Measurements from ENCODE around the gene MYO1G. TPM values are rescaled to one million over a fixed set of nuclear protein-coding genes. Genes with fewer than 3 reads are reported as not detected.
"Not testable (repeated sequence)": the region's sequence is repeated elsewhere in the genome, so short reads cannot be mapped to it uniquely, and the experiment has no call there.

Gene MYO1G
- total RNA-seq, 1 donor from 2014 or later: 403 TPM

DNA sequence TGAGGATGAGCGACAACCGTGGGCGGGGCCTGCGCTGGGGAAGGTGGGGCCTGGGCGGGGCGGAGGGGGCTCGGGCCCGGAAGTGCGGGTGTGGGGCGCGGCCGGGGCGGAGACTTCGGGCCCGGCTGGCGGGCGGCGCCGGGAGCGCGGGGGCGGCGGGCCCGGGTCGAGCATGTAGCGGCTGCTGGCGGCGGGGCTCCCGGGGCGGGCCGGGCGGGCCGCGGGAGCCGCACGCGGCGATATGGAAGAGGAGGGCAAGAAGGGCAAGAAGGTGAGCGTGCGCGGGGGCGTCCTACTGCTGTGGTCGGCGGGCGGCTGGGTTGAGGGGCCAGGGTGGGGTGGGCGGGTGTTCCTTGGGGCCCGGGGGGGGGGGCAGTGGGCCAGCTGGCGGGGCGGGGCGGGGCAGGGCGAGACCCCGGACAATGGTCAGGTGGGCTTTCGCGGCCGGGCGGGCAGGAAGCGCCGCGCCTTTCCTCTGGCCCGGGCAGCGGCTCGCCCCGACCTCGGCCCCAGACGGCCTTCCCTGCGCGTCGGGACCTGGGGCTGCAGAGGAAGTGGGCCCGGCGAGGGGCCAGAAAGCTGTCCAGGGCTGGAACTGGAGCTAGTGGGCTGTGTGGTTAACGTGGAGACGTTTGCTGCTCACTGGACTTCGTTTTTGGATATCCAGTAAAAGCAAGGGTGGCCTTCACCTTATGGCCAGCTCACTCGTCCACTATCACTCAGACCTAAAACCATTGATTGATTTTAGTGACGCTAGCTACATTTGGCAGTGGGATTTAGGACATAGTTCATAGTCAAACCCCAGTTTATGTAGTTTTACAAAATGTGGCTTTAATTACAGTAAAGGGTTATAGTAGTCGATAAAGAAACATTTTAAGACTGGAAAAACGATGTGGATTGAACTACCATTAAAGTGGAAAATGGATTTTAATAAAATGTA is 21.5 kb upstream of the MYO1G start, which contains the start of gene CCM2:
TSS of gene CCM2 (plus strand) at position 109 of the 940 bp plus-strand sequence. CDS start at position 242, 133 bp downstream.
- intact Hi-C loops (cut with micrococcal nuclease): loop anchor here (1.0 to 2.0 kb wide), 7 partner anchors 27 to 418 kb away; partner anchors contain the start of genes OGDH, PPIA, TMED4 and ZMIZ2

GRCh38 chr7:44999245-45000092 is 20.7 kb upstream of the MYO1G start:
- intact Hi-C loops (cut with micrococcal nuclease): loop anchor here (1.0 to 2.0 kb wide), 10 partner anchors 13 to 417 kb away; partner anchors contain the start of genes H2AZ2, MYO1G, OGDH and PPIA

- intact Hi-C loops (cut with micrococcal nuclease): no loop called here
Measured at GRCh38 chr7:44998153-44998871, 19.5 kb upstream of the MYO1G start.

- intact Hi-C loops (cut with micrococcal nuclease): loop anchor here (1.0 kb wide), 1 partner anchor 10 kb away; no protein-coding TSS in a partner anchor
Measured at GRCh38 chr7:44995555-44996493, 17.0 kb upstream of the MYO1G start.

- intact Hi-C loops (cut with micrococcal nuclease): loop anchor here (1.0 kb wide), 1 partner anchor 9 kb away; no protein-coding TSS in a partner anchor
Measured at GRCh38 chr7:44994877-44995554, 16.2 kb upstream of the MYO1G start.

- intact Hi-C loops (cut with micrococcal nuclease): not testable (repeated sequence)
Measured at GRCh38 chr7:44992004-44992795, 13.4 kb upstream of the MYO1G start.

DNA sequence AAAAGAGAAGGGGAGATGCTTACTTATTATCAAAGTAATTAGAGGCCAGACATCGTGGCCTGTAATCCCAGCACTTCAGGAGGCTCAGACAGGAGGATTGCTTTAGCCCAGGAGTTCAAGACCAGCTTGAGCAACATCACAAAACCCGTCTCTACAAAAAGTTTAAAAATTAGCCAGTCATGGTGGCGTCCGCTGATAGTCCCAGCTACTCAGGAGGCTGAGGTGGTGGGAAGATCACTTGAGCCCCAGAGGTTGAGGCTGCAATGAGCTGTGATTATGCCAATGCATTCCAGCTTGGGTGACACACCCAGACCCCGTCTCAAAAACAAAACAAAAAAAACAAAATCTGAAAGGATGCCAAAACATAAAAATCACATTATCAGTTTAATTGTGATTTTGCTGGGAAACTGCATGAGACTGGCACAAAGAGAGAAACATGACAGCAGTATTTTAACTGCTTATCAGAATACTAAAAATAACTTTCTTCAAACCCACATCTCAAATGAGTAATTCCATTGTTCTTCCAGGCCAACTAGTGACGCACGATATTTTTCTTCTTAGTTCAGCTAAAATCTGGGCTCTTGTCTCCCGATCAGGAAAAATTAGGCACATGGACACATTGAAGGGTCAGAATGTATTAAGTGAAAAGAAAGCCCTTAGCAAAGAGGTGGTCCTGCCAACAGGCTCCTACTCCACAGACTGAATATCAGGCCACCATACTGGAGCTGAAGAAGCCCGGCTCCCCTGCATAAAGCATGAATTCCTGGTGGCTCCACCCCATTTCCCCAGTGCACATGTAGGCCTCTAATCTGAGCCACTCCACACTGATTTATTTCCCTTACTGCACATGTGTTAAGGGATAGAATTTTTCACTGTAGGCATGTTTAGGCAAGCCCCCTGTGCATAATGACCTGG is 11.6 kb upstream of the MYO1G start:
- intact Hi-C loops (cut with micrococcal nuclease): no loop called here

- intact Hi-C loops (cut with micrococcal nuclease): no loop called here
Measured at GRCh38 chr7:44989132-44989531, 10.3 kb upstream of the MYO1G start.

DNA sequence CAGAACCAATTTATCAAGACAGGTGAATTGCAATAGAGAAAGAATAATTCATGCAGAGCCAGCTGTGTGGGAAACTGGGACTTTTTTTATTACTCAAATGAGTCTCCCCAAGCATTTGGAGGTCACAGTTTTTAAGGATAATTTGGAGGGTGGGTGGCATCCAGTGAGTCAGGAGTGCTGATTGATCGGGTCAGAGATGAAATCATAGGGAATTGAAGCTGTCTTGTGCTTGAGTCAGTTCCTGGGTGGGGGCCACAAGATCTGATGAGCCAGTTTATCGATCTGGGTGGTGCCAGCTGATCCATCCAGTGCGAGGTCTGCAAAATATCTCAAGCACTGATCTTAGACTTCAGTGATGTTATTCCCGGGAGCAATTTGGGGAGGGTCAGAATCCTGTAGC is 9.9 kb upstream of the MYO1G start:
- intact Hi-C loops (cut with micrococcal nuclease): no loop called here

GRCh38 chr7:44987996-44988395 is 9.2 kb upstream of the MYO1G start:
- intact Hi-C loops (cut with micrococcal nuclease): loop anchor here (2.0 kb wide), 2 partner anchors 39 to 865 kb away; partner anchors contain the start of gene POLD2

DNA sequence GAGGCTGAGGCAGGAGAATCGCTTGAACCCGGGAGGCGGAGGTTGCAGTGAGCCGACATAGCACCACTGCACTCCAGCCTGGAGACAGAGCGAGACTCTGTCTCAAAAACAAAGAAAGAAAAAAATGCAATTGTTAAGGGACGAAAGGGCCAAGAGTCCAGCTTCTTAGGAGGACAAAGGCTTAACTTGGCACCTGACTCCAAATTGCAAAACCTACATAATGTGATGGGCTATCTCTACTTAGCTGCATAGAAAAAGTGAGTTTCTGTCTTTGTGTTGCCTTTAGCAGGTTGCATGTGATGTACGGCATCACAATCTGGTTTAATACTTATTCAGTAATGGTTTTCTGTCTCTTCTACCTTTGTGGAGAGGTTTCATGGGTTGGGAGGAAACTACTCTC is 8.6 kb upstream of the MYO1G start:
- intact Hi-C loops (cut with micrococcal nuclease): loop anchor here (2.0 kb wide), 2 partner anchors 39 to 865 kb away; partner anchors contain the start of gene POLD2

DNA sequence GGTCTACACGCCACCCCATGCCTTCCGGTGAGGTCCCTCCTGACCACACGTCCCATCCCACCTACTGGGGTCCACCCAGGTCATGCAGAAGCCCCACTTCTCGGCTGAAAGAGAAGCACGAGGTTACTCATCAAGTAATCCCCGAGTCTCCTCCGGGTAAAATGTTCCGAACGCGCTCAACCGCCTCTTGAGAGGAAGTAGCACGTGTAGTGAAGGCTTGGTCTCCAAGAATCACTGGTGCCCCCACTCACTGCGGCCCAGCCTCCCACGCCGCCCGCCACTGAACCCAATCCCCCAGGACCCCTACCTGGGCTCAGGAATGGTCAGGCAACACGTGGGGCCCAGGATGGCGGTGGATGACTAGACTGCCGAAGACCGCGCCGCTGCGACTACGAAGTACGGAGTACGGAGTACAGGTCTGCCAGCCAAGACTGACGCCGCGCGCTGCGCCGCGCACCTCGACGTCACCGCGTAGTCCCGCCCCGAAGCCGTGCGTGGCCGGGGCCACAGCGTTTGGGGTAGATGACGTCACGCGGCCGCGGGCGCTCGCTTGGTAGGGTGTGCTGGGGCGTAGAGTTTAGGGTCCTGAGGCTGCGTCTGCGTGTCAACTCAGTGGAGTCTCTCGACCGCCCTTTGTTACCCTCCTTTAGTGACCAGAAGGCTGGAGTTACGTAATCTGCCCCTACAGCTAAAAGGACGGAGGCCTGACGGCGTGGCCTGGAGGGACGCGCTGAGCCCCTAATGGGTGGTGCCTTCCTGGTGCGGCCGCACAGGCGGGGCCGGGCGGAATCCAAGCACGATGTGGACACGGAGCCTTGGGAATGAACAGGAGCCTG is 7.6 kb upstream of the MYO1G start:
- intact Hi-C loops (cut with micrococcal nuclease): loop anchor here (1.0 to 2.0 kb wide), 7 partner anchors 9 to 864 kb away; partner anchors contain the start of genes POLD2 and TBRG4

DNA sequence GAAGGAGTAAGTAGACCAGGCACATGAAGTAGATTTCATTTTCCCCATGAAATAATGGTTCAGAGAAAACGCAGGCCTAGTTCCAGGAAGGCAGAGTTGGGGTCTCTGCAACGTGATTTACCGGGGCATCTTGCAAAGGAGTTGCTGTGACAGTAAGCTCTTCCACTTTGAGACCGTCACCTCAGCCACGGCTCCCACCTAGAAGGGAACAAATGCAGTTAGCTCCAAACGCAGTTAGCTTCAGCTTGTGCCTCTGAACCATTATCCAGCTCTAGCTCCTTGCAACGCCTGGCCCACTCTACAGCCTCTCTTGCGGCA is 7.0 kb upstream of the MYO1G start:
- intact Hi-C loops (cut with micrococcal nuclease): loop anchor here (1.0 to 2.0 kb wide), 7 partner anchors 9 to 863 kb away; partner anchors contain the start of genes POLD2 and TBRG4

DNA sequence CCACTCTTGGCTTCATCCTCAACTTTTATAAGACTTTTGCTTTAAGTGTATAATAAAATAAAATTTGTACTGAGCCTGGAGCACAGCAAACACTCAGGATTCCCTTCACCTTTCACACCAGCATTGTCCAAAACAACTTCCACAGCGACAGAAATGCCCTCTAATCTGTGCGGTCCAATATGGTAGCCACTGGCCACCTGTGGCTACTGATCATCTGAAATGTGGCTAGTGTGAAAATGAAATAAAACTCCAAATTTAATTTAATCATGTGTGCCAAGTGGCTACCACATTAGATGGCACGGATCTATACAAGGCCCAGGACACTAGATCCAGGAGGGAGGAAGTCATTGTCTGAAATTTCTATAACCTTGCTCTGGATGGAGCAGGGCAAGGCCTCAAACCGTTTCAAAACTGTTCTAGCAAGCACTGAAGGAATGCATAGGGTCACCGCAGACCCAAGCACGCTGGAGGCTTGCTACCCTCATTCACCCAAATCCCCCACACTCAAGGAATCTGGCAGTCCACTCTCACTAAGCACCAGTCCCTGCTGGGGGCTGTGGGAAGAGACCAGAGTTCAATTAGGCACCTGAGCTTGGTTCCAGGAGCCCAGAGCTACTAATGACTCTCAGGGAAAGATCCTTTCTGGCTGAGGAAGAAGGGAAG is 6.3 kb upstream of the MYO1G start:
- intact Hi-C loops (cut with micrococcal nuclease): no loop called here

DNA sequence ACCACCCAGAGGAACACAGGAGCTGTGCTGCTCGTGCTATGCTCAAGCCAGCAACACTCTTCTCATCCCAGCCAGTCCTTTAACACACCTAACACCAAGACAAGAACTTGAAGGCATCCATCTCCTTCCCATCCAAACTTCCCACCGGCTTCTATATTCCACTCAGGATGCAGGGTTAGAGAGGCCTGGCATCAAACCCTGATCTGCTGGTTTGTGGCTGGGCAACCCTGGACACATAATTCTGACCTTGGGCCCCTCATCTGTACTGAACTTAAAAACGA is 5.6 kb upstream of the MYO1G start:
- intact Hi-C loops (cut with micrococcal nuclease): no loop called here

Measured in T-helper 1 cell treated with Interleukin-12 subunit alpha and Interleukin-12 subunit beta and Interleukin-4 antibody, amounts not matched to agents 30 ng/mL and 1 ng/mL, for 36 hours (primary cell).